Peyer's patch (tissue), 4 donors: Measurements from ENCODE around the gene CSTB.

Experiments used
- CTCF ChIP-seq, 6 experiments: fragments of 450-650 bp in 4 of 6; fragments of 200-600 bp in 2 of 6; sonication (generic) in 1 of 6; IDR thresholded peaks; one replicate each; pipeline ENCODE4 v1.5.1; 2017 to 2019; ENCODE audit warnings: antibody characterized with exemption in 6 of 6, mild to moderate bottlenecking in 3 of 6, moderate library complexity in 1 of 6
- POLR2A ChIP-seq, 2 donors: fragments of 450-650 bp; IDR thresholded peaks; one replicate each; pipeline ENCODE4 v1.5.1; 2017; ENCODE audit warnings: antibody characterized with exemption in 2 of 2, mild to moderate bottlenecking in 2 of 2, moderate library complexity in 2 of 2

GRCh38 chr21:43806017-43806710, 30.1 kb upstream of the CSTB start:
- TF ChIP-seq CTCF (IDR thresholded peaks at IDR 0.05) (no peak), POLR2A (IDR thresholded peaks at IDR 0.05) (no peak)
